Skin epidermis (tissue), 12 donors: ENCODE measurements around the gene NEURL1.
"Not testable (repeated sequence)": the region's sequence is repeated elsewhere in the genome, so short reads cannot be mapped to it uniquely, and the experiment has no call there.

Experiments
- H3K27ac ChIP-seq, 21 experiments: fragments of 200-600 bp; sonication (generic) in 11 of 21; one replicate each; pipeline ENCODE4 v1.5.0; 2020; ENCODE audit warnings: mild to moderate bottlenecking in 3 of 21, inconsistent platforms in 2 of 21, moderate library complexity in 2 of 21
- H3K4me3 ChIP-seq, 7 experiments: fragments of 200-600 bp; sonication (generic) in 2 of 7; one replicate each; pipeline ENCODE4 v1.5.0; 2020; ENCODE audit warnings: inconsistent platforms in 2 of 7, mild to moderate bottlenecking in 2 of 7, moderate library complexity in 1 of 7

Gene NEURL1

DNA sequence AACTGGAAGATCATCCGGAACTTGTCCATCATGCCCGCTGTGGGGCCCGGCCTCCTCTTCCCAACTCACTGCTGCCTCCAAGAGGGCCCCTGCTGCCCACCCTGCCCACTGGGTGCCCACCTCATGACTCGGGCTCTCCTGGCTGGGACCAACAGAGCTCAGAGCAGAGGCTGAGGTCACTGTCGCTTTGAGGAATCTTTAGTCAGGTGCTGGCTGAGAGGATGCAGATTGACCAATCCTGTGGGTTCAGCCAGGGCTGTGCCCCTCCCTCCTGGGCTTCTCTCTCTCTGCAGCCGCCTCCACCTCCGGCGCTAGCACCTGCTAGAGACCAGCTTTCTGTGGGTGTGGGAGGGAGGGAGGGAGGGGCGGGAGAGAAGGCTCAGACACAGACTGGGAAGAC is 34.8 kb upstream of the NEURL1 start, which contains the start of gene CALHM1:
Gene CALHM1, minus strand, starts transcription at position 181 of the 400 bp plus-strand sequence. Its CDS starts 149 bp downstream, at position 32.
- H3K4me3 ChIP-seq = no peak within 1 kb of the TSS
- no peak within 1 kb of the TSS for H3K27ac ChIP-seq

DNA sequence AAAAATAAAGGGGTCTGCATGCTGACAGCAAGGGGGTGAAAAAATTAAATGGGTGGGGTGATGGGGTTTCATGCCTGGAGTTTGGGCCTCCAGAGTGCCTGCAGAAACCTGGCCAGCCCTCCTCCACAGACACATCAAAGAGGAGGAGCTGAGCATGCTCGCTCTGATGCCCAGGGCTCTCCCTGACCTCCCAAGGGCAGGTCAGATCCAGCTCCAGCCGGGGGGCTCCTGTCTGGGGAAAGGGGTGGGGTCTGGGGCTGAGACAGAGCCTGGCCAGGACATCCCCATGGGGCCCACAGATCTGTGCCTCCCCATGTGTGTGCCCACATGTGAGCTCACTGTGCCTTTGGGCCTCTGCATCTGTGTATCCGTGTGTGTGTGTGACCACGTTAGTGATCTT is 33.9 kb upstream of the NEURL1 start:
- H3K4me3 ChIP-seq = no peak overlapping the region
- H3K27ac ChIP-seq = no peak overlapping the region

DNA sequence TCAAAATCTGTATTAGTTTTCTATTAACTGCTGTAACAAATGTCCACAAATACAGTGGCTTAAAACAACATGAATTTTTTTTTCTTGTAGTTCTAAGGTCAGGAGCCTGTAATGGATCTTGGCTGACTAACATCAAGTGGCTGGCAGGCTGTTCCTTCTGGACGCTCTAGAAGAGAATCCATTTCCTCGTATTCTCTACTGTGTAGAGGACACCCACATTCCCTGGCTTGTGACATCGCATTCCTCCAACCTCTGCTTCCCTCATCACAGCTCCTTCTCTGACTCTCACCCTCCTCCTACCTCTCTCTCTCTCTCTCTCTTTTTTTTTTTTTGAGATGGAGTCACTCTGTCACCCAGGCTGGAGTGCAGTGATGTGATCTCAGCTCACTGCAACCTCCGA is 30.0 kb upstream of the NEURL1 start:
- Histone ChIP-seq H3K4me3 (no peak overlapping the region), H3K27ac (no peak overlapping the region)

DNA sequence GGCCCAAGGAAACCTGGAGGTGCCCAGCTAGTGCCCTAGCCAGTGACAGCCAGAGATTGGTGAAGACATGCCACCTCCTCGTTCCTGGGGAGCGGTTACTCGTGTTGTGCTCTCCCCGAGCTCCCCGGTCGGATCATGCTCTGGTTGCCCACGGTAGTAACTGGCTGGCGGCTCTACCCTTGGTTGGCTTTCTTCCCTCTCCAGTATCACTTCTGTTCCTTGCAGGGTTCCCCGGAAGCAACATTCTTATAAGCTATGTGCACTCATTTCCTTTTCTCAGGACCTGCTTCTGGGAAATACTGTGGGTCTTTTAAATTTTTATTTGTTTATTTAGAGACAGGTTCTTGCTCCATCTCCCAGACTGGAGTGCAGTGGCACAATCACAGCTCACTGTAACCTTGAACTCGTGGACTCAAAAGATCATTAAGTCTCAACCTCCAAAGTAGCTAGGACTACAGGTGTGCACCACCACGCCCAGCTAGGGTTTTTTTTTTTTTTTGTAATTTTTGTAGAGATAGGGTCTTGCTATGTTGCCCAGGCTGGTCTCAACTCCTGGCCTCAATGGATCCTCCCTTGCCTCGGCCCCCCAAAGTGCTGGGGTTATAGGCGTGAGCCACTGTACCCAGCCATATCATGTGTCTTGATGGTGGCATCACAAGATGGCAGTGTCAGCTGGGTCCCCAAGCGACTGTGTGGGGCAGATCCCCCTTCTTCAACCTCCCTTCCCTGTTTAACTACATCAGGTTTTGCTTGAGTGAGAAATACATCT is 27.9 kb upstream of the NEURL1 start:
- Histone ChIP-seq H3K27ac (peak overlapping the region in 2 of 21 experiments; percentile 29 to 44), H3K4me3 (no peak overlapping the region)

DNA sequence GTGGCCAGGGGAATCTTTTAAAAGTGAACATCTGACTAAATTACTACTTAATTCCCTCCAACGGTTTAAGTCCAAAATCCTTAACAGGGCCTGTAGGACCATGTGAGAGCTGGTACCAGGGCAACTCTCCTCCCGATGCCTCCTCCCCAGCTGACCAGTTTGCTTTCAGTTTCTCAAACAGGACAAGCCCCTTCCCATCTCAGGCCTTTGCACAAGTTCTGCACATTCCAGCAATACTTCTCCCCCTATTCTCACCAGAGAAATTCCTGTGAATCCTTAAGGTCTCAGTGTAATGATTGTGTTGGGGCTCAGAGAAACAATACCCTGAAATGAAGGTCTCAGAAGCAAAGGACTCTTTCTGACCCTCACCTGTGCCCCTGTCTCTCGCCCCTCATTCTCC is 26.8 kb upstream of the NEURL1 start:
- H3K27ac ChIP-seq = peak overlapping the region in 2 of 21 experiments; percentile 10 to 58
- no peak overlapping the region for H3K4me3 ChIP-seq

DNA sequence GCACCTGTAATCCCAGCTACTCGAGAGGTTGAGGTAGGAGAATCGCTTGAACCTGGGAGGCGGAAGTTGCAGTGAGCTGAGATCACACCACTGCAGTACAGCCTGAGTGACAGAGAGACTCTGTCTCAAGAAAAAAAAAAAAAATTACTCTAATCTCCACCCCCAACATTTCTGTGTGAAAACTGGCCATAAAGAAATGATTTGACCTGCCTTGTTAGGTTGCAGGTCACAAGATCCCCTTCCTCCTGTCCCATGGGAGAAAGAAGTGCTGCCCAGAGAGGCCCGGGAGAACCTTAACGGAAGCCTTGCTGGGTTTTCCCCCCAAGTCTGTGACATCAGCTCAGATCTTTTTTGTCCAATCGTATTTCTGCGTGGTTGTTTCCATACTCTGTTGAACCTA is 26.1 kb upstream of the NEURL1 start:
- Histone ChIP-seq H3K4me3 (no peak overlapping the region), H3K27ac (peak overlapping the region in 2 of 21 experiments; percentile 6 to 58)

DNA sequence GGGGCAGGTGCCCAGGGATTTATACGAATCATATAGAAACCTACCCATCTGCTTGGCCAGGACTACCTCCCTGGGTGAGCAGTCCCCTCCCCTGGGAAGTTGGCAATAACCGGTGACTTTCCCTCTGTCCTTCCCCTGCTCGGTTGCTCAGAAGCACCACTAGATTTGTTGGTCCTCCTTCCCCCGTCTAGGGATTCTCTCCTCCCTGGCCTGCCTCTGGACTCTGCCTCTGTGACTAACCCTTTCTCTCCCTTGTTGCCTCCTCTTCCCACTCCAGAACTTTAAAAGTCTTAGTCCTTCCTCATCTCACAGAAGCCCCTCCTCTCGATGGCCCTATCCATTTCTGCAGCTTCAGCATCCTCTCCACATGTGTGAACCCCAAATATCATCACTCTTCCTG is 24.3 kb upstream of the NEURL1 start:
- Histone ChIP-seq H3K27ac (peak overlapping the region in 1 of 21 experiments; percentile 97), H3K4me3 (no peak overlapping the region)

DNA sequence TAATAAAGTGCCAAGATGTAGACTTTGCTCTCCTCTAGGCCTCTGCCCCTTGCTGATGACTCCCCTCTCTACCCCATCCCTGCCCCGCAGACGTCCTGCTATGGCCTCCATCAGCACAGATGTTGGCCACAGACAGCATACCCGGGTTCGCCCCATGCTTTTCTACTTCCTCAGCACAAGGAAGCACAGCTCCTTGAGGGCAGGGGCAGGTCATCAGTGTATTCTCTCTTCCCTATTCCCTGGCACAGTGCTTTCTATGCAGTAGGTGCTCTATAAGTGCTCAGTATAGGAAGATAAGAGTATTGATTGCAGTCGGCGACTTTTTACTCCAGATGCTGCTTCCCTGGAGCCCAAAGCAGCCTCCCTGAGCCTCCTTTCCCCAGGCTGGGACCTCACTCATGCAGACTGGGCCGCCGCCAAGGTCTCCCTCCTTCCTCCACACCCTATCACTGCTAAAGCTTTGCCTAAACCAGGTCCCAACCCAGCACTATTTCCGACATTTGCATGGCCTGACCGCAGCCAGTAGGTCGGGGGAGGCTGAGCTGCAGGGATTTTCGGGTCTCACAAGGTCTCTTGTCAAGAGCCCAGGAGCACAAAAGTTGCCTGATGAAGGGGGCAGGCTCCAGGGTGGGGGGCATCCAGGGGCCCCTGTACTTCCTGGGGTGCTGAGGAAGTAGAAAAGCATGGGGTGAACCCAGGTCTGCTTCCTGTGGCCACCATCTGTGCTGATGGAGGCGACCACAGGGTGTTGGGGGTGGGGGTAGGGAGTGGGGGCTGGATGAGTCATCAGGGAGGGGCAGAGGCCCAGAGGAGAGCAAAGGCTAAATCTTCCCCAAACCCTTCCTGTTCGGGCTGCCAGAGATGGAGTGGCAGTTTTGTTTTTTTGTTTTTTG is 22.5 kb upstream of the NEURL1 start:
- Histone ChIP-seq H3K27ac (peak overlapping the region in 16 of 21 experiments; percentile 37 to 97 (median 67)), H3K4me3 (no peak overlapping the region)

DNA sequence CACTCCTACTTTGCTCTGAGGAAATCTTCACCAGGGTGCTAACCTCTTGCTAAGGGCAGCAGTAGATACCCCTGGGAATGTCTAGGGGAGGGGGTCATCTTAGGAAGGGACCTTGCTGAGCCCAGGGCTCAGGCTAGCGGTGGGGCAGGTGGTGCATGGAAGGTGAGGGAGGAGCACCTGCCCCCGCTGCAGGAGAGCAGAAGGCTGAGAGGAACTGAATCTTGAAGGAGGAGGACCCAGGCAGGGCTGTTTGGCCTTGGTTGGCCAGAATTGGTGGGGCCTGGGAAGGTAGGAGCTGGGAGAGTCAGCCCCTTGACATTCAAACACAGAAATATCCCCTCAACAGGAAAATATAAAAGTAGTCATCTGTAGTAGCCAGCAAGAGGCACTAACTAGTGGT is 21.5 kb upstream of the NEURL1 start:
- Histone ChIP-seq H3K27ac (peak overlapping the region in 17 of 21 experiments; percentile 37 to 97 (median 64)), H3K4me3 (no peak overlapping the region)

DNA sequence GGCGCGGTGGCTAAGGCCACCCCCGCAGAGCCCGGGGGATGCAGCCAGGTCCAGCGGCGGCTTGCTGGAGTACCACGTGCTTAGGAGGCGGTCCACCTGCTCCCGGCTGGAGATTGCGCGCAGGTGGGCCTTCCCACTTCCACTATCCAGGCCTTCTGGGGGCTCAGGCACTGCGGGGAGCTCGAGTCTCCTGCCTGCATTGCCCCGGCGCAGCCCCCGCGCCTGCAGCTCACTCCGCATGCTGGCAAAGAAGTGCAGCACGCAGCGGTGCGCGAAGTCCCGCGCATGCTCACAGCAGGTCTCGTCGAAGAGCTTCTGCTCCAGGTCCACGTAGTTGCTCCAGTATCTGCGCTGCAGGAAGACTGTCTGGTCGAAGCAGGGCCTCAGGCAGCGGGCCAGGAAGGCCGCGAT is 20.2 kb upstream of the NEURL1 start:
- Histone ChIP-seq H3K4me3 (no peak overlapping the region), H3K27ac (peak overlapping the region in 3 of 21 experiments; percentile 81 to 97 (median 88))

DNA sequence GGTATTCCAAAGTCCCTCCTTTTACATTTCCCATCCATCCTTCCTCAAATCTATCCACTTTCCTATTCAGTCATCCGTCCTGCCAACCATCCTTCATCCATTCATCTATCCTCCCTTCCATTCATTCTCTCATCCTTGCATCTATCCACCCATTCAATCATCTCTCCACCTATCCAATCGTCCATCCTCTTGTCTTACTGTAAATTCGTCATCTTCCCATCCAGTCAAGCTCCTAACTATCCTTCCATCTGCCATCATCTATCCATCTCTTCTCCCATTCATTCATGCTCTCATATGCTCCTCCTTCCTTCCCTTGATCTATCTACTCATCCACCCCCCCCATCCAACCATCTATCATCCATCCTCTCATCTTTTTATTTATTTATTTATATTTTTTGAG is 19.4 kb upstream of the NEURL1 start:
- Histone ChIP-seq H3K27ac (no peak overlapping the region), H3K4me3 (no peak overlapping the region)

DNA sequence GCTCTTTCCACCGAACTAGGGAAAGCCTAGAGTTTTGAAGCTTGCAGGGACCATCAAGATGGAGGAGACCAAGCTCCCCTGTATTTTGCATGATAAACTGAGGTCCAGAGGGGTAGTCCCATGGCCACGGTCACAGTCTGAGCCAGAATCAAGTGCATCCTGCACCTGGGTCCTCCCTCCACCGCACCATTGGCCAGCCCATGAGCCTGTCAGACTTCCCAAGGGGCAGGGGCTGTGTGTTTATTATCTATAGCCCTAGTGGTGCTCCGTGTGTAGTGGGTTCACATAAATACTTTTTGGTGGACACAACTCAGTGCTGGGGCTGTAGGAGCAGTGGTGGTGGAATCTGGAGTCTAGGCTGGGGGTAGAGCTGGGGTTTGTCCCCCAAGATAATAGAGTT is 18.1 kb upstream of the NEURL1 start:
- Histone ChIP-seq H3K27ac (no peak overlapping the region), H3K4me3 (no peak overlapping the region)

DNA sequence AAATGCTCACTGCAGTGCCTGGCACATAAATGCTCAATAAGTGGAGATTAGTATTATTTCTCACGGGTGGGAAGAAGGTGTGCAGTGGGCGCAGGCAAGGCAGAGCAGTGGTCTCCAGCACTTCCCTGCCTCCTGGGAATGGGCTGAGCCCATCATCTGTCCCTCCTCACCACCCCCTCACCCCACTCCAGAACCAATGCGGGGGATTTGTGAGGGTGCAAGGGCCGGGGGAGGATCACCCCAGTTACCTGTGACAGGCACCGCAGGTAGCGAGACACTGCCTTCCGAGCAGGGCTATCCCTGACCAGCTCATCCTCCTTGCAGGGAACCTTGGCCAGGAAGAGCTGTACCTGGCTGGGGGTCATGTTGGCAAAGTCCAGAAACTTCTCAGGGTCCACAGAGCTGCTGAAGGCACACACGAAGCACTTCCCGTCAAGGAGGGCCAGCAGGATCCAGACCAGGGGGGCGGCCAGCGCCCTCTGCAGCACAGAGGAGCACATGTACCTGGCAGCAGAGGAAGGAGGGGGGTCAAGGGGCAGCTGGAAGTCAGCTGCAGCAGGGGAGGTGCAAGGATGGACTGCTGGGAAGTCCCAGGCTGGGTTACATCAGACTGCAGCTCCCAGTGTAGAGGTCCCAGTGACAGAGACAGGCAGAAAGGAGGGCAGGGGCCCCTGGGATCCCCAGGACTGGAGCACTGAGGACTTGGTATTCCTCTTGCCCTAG is 17.3 kb upstream of the NEURL1 start:
- H3K4me3 ChIP-seq = no peak overlapping the region
- no peak overlapping the region for H3K27ac ChIP-seq

DNA sequence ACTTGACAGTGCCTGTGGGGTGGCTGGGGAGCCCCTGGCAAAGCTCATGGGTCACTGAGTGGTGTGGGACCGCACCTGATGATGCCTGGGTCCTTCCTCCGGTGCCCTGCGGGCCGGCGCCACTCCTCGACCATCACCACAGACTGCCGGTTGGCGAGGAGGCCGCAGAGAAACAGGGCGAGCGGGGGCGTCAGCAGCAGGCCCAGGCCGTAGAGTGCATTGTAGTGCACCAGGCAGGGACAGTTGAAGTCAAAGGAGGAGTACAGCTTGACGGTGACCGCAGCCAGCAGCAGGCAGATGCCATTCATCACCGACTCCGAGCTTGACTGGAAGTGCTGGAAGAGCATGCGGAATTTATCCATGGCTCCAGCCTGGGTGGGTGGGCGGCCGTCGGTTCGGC is 14.8 kb upstream of the NEURL1 start:
- Histone ChIP-seq H3K27ac (no peak overlapping the region), H3K4me3 (no peak overlapping the region)

DNA sequence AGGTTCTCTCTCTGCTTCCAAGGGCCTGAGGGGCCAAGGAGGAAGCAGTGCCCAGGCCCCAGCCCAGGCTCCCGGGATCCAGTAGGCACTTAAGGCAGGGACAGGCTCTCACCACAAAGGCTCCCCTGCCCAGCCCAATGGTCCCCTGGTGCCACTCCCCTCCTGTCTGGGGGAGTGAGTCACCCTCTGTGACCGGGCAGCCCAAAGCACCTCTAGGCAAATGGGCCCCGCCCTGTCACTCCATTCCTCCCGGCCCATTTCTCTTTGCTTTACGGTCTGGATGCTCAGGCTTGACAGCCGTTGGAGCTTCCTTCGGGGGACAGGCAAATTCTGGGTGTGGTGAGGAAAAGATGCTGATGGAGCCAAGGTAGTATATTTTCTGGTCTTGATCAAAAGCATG is 14.4 kb upstream of the NEURL1 start, which contains the start of gene CALHM3:
Gene CALHM3, minus strand, starts transcription at position 106 of the 400 bp plus-strand sequence. CDS start 208 bp downstream, outside the sequence.
- Histone ChIP-seq H3K4me3 (no peak within 1 kb of the TSS), H3K27ac (no peak within 1 kb of the TSS)

DNA sequence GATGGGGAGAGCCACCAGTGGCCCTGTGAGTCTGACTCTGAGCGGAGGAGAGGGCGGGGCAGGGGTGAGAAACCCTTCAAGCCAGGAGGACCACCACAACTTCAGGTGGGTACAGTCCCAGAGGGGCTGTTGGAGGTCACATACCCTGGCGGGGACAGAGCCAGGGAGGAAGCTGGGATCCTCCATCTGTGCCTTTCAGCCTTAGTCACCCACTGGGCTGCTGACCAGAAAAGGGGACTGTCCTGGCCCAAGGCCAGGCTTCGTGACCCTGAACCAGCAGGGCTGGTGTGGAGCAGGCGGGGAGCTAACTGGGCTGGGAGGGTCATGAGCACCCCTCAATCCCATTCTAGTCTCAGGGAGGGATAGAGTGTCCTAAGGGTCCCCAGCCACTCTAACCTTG is 13.0 kb upstream of the NEURL1 start:
- H3K4me3 ChIP-seq = no peak overlapping the region
- H3K27ac ChIP-seq = no peak overlapping the region

DNA sequence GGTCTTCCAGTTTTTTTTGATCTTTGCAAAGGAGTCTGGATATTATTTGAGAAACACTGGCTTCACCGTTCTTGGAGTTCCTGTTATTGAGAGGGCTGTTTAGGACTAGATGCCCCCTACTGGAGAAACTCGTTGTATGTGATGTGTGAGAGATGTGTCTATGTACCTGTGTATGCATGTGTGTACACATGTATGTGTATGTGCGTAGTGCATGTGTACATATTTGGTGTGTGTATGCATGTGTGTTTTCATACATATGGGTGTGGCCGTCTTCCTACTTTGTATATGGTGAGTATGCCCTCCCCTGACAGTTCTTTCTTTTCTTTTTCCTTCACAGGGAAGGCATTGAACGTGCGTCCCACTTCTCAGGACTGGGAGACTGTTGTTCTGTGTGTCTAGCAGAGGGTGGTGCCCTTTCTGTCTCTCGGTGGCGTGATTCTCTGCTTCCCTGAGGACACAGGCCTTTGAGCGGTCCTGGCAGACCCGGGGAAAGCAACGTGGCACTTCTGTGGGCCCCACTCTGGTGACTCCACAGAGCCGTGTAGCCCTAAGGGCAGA is 11.5 kb upstream of the NEURL1 start:
- Histone ChIP-seq H3K4me3 (no peak overlapping the region), H3K27ac (no peak overlapping the region)

DNA sequence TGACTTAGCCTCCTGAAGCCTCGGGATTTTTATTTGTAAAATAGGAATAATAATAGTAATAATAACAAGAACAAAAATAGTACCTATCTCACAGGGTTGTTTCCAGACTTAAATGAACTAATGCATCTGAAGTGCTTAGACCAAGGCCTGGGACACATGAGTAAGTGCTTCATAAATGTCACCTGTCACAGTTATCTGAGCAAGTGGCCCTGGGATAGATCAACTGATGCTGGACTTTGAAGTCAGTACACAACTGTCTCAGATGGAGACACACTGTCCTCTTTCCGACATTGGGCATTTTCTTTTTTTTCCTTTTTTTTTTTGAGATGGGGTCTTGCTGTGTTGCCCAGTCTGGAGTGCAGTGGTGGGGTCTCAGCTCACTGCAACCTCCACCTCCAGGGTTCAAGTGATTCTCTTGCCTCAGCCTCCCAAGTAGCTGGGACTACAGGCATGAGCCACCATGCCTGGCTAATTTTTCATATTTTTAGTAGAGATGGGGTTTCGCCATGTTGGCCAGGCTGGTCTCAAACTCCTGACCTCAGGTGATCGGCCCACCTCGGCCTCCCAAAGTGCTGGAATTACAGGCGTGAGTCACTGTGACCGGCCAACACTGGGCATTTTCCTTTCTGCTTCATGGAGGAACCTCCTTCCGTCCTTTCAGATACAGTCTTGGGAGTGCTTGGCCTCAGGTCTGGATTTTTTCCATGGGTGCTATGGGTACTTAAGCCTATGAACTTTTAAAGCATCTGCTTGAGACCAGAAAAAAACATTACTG is 6.7 kb upstream of the NEURL1 start:
- H3K4me3 ChIP-seq, H3K27ac ChIP-seq: not testable (repeated sequence)

DNA sequence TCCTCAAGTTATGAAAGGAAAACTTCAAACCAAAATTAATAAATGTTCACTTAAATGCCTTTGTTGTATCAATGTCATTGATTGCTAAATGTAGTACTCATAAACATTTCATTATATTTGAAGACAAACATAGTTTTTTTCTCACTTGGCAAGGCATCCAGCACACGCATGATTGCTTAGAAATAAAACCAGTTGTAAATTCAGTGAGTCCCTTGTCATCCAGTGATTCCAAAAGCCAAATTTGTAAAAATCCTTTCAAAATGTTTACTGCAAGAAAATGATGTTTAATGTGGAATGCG is 6.1 kb upstream of the NEURL1 start:
- Histone ChIP-seq H3K27ac (no peak overlapping the region), H3K4me3 (no peak overlapping the region)
